Islet precursor cell (in vitro differentiated cells): Measurements from ENCODE around the gene PIGK.
"Not testable (repeated sequence)": the region's sequence is repeated elsewhere in the genome, so short reads cannot be mapped to it uniquely, and the experiment has no call there.

Experiments
- DNase-seq: peaks from one replicate; pipeline ENCODE4 v3.0.0-alpha.2; 2018

The PIGK gene

DNA sequence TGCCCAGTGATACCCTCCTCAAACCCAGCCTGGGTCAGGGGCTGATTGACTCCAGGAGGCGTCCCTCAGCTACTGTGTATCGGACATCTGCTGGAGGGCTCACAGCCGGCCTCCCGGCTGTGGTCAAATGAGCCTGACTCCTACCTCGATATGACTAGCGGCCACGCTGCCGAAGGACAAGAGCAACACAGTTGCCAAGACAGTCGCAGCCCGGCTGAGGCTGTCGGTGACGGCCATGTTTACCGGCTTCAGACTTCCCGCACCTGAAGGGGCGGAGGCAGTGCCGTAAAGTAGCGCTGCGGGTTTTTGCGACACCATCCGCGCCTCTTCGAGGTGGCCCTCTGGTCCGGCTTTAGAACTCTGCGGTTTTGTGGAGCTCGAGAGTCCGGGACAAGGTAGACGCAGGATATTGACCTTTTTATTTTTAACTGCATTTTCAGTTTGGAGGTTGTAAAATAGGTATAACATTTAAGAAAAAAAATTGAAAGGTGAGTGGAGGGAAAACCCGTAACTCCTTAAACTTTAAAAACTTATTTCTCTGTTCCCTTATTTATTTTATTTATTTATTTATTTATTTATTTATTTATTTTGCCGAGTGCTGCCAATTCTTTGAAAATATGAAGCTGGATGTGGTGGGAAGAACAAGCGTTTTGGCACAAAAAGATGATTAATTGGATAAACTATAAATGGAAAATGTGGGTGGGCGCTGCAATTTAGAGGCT, at the start of gene PIGK:
Gene PIGK (minus strand): TSS at position 265 of the 722 bp plus-strand sequence. CDS start 28 bp downstream, at position 237.
- DNase-seq, result peak; percentile 95

DNA sequence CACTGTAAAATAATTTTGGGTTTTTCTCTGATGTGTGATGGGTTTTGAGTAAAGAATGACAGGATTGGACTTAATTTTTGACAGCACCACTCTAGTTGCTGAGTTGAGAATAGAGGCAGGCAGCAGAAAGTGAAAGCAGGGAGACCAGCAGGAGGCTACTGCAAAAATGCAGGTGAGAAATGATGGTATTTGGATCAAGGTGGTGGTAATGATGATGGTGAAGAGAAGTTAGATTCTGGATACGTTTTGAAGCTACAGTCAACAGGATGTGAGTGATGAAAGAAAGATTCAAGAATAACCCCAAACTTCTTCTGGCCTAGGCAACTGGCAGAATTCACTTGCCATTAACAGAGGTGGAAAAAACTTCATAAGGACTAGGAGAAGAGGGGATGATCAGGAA, 47.8 kb upstream of the PIGK start:
- no peak for DNase-seq

DNA sequence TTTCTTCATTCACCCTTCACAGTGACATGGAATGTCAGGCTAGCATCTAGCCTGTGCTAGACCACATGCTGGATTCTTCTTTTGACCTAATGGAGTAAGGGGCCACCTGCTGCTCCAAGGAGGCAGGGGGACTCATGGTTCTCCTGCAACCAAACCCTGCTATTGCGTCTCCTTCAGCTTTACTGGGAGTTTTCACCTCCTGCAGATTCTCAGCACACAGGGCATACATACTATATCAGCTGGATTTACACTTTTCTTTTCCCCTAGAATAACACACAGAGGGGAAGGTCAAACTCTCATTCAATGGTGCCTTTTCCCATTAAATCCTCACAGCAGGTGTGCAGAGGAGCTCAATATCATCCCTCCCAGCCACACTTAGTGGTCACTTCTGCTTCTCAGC, 46.0 kb upstream of the PIGK start:
- no peak for DNase-seq

DNA sequence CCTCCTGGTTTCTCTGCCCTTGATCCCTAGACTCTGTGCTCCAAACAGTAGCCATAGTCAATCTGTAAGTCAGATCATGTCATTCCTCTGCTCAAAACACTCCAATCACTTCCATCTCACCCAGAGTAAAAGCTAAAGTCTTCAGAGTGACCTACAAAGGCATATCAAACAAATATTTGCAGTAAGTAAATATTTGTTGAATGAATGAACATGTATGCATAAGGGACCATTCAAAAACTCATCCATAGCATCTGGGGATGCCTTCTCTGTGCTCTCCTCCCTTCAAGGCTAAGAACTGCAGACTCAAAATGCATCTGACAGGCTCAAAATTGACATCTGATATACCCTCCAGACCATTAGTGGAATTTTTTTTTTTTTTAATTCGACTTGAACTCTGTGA, 44.5 kb upstream of the PIGK start:
- DNase-seq, result no peak

DNA sequence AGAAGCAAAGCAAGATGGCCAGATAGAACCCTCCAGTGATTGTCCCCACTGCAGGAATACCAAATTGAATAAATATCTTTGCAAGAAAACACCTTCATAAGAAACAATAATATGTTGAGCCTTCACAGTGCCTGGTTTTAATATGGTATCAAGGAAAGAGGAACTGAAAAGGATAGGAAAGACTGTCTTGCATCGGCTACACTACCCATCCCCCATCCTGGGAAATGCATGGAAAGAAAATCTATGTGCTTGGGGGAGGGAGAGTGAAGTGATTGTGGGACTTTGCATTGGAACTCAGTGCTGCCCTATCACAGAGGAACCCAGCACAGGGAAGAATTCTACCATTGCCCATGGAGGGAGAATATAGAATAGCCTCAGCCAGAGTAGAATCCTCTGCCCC, 34.0 kb upstream of the PIGK start:
- no peak for DNase-seq

DNA sequence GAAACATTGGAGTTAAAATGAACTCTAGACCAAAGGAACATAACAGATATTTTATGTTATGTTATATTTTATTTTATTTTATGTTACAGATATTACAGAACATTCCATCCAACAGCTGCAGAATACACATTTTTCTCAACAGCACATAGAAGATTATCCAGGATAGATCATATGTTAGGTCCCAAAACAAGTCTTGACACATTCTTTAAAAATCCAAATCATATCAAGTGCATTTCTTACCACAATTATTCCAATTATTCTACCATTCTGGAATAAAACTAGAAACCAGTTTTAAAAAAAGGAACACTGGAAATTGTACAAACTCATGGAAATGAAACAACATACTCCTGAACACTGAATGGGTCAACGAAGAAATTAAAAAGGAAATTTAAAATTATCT, 30.9 kb upstream of the PIGK start:
- no peak for DNase-seq

DNA sequence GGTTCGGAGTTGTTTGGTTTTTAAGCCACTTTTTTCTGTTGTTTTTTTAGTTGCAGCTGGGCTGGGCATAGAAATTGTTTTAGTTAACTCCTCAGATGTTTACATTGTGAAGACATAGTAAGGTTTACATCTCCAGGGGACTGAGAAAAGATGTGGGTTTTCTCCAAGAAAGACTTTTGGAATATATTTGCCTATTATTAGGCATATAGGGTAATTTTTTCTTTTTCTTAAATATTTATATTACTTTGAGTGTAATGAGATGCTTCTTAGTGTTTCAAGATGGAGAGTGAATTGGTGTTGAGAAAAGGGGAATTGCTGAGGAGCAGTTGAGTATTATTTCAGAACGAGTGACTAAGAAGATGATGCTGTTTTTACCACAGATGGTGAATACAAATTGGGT, 26.6 kb upstream of the PIGK start:
- no peak for DNase-seq

DNA sequence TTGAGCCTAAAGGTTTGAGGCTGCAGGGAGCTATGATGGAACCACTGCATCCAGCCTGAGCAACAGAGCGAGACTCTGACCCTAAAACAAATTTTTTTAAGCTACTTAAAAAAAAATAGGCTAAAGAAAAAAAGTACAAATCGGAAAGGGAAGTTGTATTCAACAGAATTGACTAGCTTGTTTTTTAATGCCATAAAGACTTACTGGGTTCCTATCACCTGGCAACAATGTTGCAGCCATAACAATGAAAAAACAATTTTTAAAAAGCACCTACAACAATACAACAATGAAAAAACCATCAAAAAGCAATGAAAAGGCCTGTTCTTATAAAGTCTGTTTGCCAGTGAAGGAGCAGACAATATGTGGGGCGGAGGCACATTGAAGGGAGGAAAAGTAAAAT, 20.1 kb upstream of the PIGK start:
- no peak for DNase-seq

DNA sequence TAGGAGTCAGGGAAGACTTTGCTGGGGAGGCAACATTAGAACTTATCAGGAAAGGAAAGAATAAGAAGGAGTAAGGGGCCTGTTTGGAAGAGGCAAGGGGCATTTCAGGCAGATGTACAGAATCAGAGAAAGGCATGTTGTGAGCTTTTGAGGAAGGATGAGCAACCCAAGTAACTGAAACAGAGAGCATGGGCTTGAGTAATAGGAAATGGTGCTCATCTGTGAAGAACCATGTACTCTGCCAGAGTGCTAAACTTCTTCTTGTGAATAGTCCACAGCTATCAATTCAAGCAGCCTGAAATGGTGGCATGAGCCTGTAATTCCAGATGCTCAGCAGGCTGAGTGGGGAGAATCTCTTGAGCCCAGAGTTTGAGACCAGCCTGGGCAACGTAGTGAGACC, 19.2 kb upstream of the PIGK start:
- DNase-seq, result no peak

DNA sequence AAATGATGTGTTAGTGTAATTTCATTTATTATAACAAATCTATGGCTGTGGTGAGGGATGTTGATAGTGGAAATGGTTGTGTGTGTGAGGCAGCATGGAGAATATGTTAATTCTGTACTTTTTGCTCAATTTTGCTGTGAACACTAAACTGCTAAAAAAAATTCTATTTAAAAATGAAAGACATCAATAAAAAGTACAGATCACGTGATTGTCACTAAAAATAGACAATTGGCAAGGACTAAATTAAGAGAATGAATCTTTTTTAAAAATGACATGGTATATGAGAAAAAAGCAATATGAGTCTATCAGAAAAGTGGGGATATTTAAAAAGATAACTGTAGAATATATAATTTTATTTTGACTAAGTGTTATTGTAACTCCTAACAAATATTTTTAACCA, 15.7 kb upstream of the PIGK start:
- DNase-seq, result no peak

DNA sequence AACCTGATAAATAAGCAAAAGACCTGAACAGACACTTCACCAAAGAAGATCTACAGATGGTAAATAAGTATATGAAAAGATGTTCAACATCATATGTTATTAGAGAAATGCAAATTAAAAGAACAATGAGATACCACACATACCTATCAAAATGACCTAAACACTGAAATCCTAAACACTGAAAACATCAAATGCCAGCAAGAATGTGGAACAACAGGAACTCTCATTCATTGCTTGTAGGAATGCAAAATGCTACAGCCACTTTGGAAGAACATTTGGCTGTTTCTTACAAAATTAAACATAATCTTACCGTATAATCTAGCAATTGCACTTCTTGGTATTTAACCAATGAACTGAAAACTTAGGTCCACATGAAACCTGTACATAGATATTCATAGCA, 14.9 kb upstream of the PIGK start:
- no peak for DNase-seq

DNA sequence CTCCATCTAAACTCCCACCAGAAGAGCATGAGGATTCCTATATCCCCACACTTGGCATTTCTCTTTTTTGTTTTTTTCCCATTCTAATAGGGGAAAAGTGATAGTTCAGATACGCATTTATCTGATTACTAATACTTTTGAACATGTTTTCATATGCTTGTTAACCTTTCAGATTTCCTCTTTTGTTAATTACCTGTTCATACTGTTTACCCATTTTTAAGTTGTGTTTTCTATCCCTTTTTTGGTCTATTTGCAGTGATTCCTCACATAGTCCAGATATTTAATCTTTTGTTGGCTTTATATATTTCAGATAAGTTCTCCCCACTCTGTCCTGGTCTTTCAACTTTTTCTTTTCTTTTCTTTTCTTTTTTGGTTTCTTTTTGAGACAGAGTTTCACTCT, 13.6 kb upstream of the PIGK start:
- no peak for DNase-seq

DNA sequence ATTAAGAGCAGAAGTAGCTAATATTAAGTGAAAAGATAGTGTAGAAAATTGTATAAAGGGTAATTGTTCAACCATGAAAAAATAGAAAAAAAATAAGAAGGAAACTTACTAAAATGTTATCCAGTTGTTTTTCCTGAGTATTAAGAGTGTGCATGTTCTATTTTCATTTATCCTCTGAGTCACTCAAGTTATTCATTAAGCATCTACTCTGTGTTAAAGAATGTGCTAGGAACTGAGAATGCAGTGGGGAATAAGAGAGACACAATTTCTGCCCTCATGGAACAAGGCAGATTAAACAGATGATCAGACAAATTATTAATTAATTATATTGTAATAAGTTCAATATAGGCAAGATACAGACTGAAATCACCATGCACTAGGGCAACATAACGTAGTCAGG, 10.8 kb upstream of the PIGK start:
- DNase-seq, result no peak

DNA sequence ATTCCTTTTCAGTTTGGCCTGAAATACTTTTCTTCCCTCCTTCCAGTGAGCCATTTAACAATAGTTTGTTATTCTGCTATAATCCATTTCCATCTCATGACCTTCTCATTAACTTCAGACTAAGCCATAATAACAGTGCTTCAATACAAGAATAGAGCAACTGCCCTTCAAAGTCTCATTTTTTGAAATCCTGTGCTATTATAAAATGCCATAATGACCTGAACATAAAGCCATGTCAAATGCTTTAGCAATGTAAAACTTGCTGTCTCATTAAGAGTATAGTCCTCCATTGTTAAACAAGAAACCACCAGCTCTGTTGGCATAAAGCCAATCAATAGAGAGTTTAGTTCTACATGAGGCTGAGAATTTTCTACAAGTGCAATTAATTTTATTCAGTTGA, 9.6 kb upstream of the PIGK start:
- no peak for DNase-seq

DNA sequence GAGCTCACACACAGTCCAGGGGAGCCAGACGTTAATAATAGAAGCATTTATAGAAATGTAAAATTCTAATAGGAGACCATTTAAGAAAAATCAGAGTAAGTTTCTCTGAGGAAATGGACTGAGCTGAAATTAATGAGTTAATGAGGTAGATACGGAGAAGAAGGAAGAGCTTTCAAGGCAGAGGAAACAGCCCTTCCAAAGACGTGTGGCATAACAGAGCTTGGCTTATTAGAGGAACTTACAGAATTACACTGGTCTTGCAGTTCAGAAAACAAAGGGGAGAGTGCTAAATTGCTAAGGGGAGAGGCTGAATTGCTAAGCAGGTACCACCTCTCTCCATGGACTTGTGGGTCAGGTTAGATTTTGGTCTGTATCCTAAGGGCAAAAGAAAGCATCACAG, 8.2 kb upstream of the PIGK start:
- DNase-seq, result no peak

DNA sequence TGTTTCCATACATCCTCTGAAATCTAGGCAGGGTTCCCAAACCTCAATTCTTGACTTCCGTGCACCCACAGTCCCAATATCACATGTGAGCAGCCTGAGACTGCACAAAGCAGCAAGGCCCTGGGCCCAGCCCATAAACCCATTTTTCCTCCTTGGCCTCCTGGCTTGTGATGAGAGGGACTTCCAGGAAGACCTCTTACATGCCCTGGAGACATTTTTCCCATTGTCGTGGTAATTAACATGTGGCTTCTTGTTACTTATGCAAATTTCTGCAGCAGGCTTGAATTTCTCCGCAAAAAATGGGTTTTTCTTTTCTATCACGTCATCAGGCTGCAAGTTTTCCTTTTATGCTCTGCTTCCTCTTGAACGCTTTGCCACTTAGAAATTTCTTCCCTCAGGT, 3.3 kb upstream of the PIGK start:
- no peak for DNase-seq

DNA sequence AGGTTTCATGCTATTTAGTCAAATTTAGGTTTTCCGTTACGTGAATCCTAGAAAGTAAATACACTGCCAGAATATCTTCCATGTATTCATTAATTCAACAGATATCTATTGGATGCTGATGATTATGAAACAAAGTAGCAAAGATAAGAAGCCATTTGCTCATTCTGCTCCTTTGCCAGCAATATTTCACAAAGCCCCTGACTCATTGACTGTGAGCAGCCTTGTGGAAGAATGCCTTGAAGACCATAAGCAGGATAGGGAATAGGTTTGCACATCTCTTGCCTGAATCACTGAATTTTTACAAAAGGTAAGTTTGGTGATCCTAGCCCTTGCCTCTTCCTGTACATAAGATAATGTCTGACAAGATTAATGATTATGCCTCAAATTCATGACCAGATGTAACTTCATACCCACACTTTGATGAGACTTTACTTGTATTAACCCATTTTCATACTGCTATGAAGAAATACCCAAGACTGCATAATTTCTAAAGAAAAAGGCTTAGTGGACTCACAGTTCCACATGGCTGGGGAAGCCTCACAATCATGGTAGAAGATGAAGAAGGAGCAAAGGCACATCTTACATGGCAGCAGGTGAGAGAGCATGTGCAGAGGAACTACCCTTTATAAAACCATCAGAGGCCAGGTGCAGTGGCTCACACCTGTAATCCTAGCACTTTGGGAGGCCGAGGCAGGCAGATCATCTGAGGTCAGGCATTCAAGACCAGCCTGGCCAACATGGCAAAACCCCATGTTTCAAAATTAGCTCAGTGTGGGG, 1.6 kb upstream of the PIGK start:
- no peak for DNase-seq

DNA sequence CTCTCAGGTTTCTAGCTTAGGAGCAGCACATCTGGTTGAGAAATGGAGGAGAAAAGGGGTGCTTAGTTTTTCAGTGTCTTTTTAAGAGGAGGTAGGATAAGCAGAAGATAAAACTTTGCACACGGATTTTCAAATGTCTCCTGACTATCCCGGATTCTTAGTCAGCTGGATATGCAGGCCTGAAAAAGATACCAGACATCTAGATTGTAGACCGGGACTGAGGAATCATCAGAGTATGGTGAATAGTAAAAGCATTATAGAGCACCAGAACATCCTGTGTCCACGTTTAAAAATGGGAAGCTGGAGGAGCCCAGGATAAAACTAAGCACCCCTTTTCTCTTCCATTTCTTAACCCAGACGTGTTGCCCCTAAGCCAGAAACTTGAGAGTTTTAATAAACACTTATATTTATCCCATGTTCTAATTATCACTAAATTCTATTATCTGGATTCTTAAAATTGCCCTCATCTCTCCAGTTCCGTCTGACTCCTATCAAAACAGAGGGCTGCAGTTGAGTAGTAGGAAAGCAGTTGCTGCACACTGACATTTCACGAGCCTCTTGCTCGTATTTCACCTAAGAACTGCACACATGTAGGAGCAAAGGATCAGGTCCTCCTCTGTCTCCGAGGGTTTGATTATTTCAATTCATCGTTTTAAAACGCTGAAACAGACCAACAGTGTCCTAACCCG, 609 bp downstream of the PIGK start:
- DNase-seq, result no peak

DNA sequence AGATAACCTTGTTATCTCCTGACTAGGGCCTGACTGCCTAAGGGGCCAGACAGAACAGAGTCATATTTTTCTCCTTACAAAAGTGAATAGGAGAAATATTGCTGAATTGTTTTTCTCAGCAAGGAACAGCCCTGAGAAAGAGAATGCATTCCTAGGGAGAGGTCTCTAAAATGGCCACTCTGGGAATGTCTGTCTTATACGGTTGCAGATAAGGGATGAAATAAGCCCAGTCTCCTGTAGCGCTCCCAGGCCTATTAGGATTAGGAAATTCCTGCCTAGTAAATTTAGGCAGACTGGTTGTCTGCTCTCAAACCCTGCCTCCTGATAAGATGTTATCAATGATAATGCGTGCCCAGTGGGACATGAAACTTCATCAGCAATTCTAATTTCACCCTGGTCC, 15.2 kb downstream of the PIGK start:
- not testable (repeated sequence) for DNase-seq

DNA sequence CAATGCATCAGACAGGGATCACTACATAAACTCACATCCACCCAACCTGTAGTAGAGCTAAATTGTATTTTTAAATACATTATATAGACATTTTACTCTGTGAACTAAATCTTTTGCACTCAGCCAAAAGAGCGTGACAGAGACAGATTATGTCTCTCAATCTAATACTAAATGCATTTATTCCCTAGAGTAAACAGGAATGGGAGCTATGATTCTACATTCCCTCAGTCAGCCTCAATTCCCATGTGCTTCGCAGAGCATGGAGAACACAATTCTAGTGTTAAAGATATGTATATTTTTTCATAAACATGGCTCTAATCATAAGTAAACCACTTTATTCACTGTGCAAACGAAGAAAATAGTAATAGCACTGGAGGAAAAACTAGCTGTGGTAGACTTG, 16.5 kb downstream of the PIGK start:
- no peak for DNase-seq

DNA sequence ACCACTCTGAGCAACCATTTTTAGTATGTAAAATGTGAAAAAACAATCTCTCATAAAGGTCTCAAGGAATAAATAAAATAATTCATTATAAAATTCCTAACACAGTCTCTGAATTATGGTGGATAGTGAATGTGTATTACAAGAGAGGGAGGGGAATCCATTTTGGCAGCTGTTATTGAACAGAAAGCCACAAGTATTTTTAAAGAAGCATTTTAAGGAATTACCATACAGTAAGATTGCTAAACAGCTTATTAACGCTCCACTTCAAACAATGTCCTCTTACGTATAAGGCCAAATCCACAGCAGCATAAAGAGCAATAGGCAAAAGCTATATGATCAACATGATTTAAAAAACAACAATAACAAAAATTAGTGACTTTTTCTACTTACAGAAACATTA, 18.4 kb downstream of the PIGK start:
- no peak for DNase-seq

DNA sequence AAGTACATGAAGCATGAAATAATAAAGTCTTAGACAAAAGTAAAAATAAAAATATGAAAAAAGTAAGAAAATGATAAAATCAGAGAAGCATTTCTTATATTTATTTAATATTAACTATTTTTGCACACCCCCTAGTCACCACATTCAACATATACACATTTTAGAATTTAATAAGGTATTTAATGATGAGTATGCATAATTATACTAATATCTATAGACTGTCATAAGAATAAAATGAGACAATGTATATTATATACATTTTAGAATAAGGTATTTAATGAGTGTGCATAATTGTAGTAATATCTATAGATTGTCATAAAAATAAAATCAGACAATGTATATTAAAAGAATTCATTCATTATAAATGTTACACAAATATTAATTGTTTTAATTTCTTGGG, 18.9 kb downstream of the PIGK start:
- DNase-seq, result no peak

DNA sequence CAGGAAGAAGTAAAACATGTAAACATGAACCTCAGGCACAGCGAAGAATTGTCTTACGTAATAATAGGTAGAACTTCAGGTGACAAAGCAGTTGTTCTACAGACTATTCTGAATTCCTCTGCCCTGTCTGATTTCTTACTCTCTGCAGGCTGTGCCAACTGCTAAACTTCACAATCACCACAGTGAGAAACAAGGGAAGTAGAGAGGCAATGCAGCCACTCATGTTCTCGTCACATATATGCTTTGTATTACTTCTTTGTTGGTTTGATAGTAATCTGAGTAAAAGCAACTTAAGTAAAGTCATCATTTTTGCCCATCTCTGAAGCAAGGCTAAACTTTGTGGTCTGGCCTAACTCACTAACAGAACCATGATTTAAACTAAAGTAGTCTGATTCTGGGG, 21.9 kb downstream of the PIGK start:
- no peak for DNase-seq

DNA sequence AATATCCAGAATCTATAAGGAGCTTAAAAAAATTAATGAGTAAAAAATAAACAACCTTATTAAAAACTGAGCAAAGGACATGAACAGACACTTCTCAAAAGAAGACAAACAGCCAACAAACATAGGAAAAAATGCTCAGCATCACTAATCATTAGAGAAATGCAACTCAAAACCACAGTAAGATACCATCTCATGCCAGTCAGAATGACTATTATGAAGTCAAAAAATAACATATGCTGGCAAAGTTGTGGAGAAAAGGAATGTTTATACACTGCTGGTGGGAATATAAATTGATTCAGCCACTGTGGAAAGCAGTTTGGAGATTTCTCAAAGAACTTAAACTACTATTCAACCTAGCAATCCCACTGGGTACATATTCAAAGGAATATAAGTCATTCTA, 25.3 kb downstream of the PIGK start:
- no peak for DNase-seq
